HL-60 (cell line): ENCODE measurements around the gene TTI1.

Source experiments
- DNase-seq, 2 experiments: peaks; one replicate each; pipeline ENCODE4 v3.0.0-alpha.2; 2010 to 2020; ENCODE audit warnings: low read depth in 1 of 2, low spot score in 1 of 2
- H3K27ac ChIP-seq: fragments of 250-450 bp; sonication (Bioruptor Pico); replicated peaks from 2 replicates; pipeline ENCODE4 v1.5.1; 2020; ENCODE audit warnings: mild to moderate bottlenecking, moderate library complexity
- H3K27me3 ChIP-seq: fragments of 250-450 bp; sonication (Bioruptor Pico); 2 replicates; pipeline ENCODE4 v1.5.1; 2021; ENCODE audit warnings: mild to moderate bottlenecking, moderate library complexity; ENCODE audit not compliant: insufficient read depth, poor library complexity, severe bottlenecking
- H3K4me3 ChIP-seq: replicated peaks from 2 replicates; pipeline ENCODE4 v1.5.1; 2011; ENCODE audit warnings: mild to moderate bottlenecking, control low read depth, low read length; ENCODE audit not compliant: insufficient read depth
- GABPA ChIP-seq: IDR thresholded peaks from 2 replicates; pipeline ENCODE4 v1.6.1; 2012; ENCODE audit warnings: low read depth
- POLR2AphosphoS5 ChIP-seq: IDR thresholded peaks from 2 replicates; pipeline ENCODE4 v1.6.1; 2012; ENCODE audit warnings: low read depth
- SPI1 ChIP-seq: IDR thresholded peaks from 2 replicates; pipeline ENCODE4 v1.6.1; 2012; ENCODE audit warnings: low read depth, mild to moderate bottlenecking, borderline replicate concordance
- TF ChIP-seq, protein P1 (sequence below): IDR thresholded peaks from one replicate; pipeline ENCODE4 v1.5.1; 2011; ENCODE audit warnings: low read length, control low read depth, inconsistent platforms; ENCODE audit not compliant: insufficient read depth
- TF ChIP-seq, protein P2 (sequence below): IDR thresholded peaks from 2 replicates; pipeline ENCODE4 v1.6.1; 2012; ENCODE audit warnings: low read depth; ENCODE audit not compliant: insufficient replicate concordance

The TTI1 gene

DNA sequence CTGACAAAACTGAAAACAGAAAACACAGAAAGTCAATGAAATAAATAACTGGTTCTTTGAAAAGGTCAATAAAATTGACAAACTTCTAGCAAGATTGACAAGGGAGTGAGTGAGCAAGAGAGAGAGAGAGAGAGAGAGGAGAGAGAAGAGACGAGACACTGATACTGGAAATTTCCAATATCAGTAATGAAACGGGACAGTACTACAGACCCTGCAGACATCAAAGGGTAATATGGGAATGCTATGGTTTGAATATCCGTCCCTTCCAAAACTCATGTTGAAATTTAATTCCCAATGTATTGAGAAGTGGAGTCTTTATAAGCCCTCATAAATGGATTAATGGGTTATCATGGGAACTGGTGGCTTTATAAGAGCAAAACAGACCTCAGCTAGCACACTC lies 3.8 kb downstream of the TTI1 start:
- no peak overlapping the region for H3K4me3 ChIP-seq
- no peak overlapping the region for H3K27ac ChIP-seq
- TF ChIP-seq, protein P1, sequence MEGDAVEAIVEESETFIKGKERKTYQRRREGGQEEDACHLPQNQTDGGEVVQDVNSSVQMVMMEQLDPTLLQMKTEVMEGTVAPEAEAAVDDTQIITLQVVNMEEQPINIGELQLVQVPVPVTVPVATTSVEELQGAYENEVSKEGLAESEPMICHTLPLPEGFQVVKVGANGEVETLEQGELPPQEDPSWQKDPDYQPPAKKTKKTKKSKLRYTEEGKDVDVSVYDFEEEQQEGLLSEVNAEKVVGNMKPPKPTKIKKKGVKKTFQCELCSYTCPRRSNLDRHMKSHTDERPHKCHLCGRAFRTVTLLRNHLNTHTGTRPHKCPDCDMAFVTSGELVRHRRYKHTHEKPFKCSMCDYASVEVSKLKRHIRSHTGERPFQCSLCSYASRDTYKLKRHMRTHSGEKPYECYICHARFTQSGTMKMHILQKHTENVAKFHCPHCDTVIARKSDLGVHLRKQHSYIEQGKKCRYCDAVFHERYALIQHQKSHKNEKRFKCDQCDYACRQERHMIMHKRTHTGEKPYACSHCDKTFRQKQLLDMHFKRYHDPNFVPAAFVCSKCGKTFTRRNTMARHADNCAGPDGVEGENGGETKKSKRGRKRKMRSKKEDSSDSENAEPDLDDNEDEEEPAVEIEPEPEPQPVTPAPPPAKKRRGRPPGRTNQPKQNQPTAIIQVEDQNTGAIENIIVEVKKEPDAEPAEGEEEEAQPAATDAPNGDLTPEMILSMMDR: no peak
- TF ChIP-seq SPI1 (no peak), POLR2AphosphoS5 (no peak), GABPA (no peak)
- TF ChIP-seq, protein P2, sequence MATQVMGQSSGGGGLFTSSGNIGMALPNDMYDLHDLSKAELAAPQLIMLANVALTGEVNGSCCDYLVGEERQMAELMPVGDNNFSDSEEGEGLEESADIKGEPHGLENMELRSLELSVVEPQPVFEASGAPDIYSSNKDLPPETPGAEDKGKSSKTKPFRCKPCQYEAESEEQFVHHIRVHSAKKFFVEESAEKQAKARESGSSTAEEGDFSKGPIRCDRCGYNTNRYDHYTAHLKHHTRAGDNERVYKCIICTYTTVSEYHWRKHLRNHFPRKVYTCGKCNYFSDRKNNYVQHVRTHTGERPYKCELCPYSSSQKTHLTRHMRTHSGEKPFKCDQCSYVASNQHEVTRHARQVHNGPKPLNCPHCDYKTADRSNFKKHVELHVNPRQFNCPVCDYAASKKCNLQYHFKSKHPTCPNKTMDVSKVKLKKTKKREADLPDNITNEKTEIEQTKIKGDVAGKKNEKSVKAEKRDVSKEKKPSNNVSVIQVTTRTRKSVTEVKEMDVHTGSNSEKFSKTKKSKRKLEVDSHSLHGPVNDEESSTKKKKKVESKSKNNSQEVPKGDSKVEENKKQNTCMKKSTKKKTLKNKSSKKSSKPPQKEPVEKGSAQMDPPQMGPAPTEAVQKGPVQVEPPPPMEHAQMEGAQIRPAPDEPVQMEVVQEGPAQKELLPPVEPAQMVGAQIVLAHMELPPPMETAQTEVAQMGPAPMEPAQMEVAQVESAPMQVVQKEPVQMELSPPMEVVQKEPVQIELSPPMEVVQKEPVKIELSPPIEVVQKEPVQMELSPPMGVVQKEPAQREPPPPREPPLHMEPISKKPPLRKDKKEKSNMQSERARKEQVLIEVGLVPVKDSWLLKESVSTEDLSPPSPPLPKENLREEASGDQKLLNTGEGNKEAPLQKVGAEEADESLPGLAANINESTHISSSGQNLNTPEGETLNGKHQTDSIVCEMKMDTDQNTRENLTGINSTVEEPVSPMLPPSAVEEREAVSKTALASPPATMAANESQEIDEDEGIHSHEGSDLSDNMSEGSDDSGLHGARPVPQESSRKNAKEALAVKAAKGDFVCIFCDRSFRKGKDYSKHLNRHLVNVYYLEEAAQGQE: no peak
- DNase-seq: no peak
- H3K27me3 ChIP-seq: no peaks in the 10 kb centered on the region

DNA sequence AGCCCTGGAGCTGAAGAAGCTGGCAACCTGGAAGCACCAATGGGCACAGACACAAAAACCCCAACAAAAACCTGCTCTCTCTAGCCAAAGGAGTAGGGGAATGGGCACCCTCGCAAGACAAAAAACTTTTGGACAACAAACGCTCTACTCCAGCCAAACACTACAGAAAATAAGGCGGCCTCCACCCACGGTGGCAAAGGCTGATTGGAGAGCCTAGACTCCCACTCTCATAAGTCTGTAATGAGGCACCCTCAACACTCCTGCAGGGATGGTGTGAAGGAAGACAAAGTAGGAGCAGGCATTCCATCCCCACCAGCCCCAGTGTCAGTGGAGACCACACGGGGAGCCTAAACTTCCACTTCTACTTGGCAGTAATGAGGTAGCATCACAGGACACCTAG lies 8.8 kb downstream of the TTI1 start:
- Histone ChIP-seq H3K4me3 (no peak overlapping the region), H3K27me3 (no peaks in the 10 kb centered on the region), H3K27ac (no peak overlapping the region)
- TF ChIP-seq GABPA (no peak), POLR2AphosphoS5 (no peak), SPI1 (no peak)
- TF ChIP-seq, protein P1: no peak
- TF ChIP-seq, protein P2: no peak
- no peak for DNase-seq

DNA sequence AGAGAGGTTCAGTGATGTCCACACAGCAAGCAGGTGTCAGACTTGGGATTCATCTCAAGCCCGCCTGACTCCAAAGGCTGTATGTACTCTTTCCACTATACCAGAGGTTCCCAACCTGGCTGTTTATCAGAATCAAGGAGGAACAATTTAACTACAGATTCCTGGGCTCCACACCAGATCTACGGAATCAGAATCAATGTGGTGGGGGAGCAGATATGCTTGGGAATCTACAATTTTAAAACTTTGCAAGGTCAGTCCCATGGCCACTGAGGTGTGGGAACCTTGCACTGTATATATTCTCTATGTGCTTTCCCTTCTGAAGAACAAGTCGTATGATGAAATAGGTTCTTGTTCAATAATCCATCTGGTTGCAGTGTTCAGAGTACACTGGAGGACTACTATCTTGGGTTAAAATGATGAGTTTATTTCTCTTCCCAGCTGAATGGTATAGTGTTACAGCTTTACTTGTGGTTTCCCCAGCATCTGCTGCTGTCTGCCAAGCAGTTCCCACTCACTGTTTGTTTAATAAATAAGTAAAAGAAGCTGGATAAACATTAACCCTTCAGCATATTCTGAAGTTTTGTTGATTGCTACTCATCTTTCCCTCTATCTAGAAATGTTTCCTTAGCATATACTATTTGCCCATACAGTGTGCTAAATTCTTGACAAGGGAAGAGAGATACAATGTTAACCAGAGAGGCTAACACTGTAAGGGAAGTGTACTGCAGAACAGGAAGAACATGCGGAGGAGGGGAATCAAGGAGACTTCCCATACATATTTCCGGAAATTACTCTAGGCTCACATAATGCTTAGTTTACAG lies 9.9 kb downstream of the TTI1 start:
- DNase-seq: peak in 1 of 2 experiments; percentile 45
- Histone ChIP-seq H3K27ac (no peak overlapping the region), H3K4me3 (no peak overlapping the region), H3K27me3 (no peaks in the 10 kb centered on the region)
- TF ChIP-seq SPI1 (peak; percentile 55; the same call in 1 of the 2 replicates), GABPA (peak; percentile 70)
- TF ChIP-seq, protein P2: no peak
- TF ChIP-seq, protein P1: no peak
